HepG2 (cell line): ENCODE measurements around the gene EFNA3. TPM values are rescaled to one million over a fixed set of nuclear protein-coding genes. Genes with fewer than 3 reads are reported as not detected.

Source experiments
- GZF1 ChIP-seq: sonication (generic); formaldehyde crosslinking; IDR thresholded peaks from 2 replicates; pipeline ENCODE4 v1.5.1; 2020; ENCODE audit warnings: mild to moderate bottlenecking, missing genetic modification reagents
- MAZ ChIP-seq, 2 experiments: sonication (generic) in 1 of 2; formaldehyde crosslinking in 1 of 2; IDR thresholded peaks; 2 replicates each; pipeline versions ENCODE4 v1.5.0 to v1.6.1; 2012 to 2020; ENCODE audit warnings: low read depth in 2 of 2, mild to moderate bottlenecking in 2 of 2, borderline replicate concordance in 1 of 2, improper control_type of control experiment in 1 of 2, low read length in 1 of 2, missing genetic modification reagents in 1 of 2, moderate library complexity in 1 of 2
- MEIS2 ChIP-seq: sonication (generic); formaldehyde crosslinking; IDR thresholded peaks from 2 replicates; pipeline ENCODE4 v1.9.0; 2021; ENCODE audit warnings: mild to moderate bottlenecking, missing genetic modification reagents
- NFE2L2 ChIP-seq: fragments of 150-350 bp; IDR thresholded peaks from 2 replicates; pipeline ENCODE4 v1.6.1; 2014; ENCODE audit warnings: low read length
- PATZ1 ChIP-seq: sonication (generic); formaldehyde crosslinking; IDR thresholded peaks from 2 replicates; pipeline ENCODE4 v1.4.0; 2020; ENCODE audit warnings: missing genetic modification reagents
- RXRA ChIP-seq: sonication (generic); formaldehyde crosslinking; IDR thresholded peaks from 2 replicates; pipeline ENCODE4 v1.5.1; 2020; ENCODE audit warnings: missing genetic modification reagents
- SOX6 ChIP-seq, 2 experiments: fragments of 450-650 bp in 1 of 2; sonication (generic) in 1 of 2; formaldehyde crosslinking in 1 of 2; IDR thresholded peaks; 2 replicates each; pipeline versions ENCODE4 v1.4.0 to v1.6.1; 2017 to 2020; ENCODE audit warnings: antibody characterized with exemption in 1 of 2, mild to moderate bottlenecking in 1 of 2, missing genetic modification reagents in 1 of 2
- ZEB1 ChIP-seq: IDR thresholded peaks from 2 replicates; pipeline ENCODE4 v1.6.1; 2012; ENCODE audit warnings: mild to moderate bottlenecking, low read depth, inconsistent platforms; ENCODE audit not compliant: insufficient replicate concordance
- ZNF407 ChIP-seq: sonication (generic); formaldehyde crosslinking; IDR thresholded peaks from one replicate; pipeline ENCODE4 v1.5.1; 2020; ENCODE audit warnings: mild to moderate bottlenecking, missing genetic modification reagents; ENCODE audit errors: not compliant biosample characterization
- polyA plus RNA-seq, 8 experiments: library from polyadenylated mRNA; depleted of rRNA in 3 of 8; stranded (reverse) in 7 of 8; unstranded in 1 of 8; fragments of >200 nt; fragmentation: Illumina TruSeq in 4 of 8; extraction: Trizol in 4 of 8; gene quantifications; 2 replicates each; pipeline versions ENCODE4 v1.2.1 to v1.2.3, GENCODE V29; 2011 to 2016; ENCODE audit warnings: low read depth in 4 of 8, missing spikeins in 1 of 8, mixed read lengths in 1 of 8; ENCODE audit not compliant: insufficient read depth in 1 of 8
- total RNA-seq, 5 experiments: library from RNA; depleted of rRNA; stranded (reverse); fragments of >200 nt; fragmentation: Illumina TruSeq; extraction: Trizol; gene quantifications; 2 replicates each; pipeline ENCODE4 v1.2.3, GENCODE V29; 2016; ENCODE audit warnings: low read depth in 1 of 5
- TF ChIP-seq, protein P1 (sequence below): sonication (generic); formaldehyde crosslinking; IDR thresholded peaks from 2 replicates; pipeline ENCODE4 v1.5.1; 2020; ENCODE audit warnings: missing genetic modification reagents, mild to moderate bottlenecking, borderline replicate concordance
- TF ChIP-seq, protein P2 (sequence below), 2 experiments: sonication (generic) in 1 of 2; formaldehyde crosslinking in 1 of 2; IDR thresholded peaks; 2 replicates each; pipeline versions ENCODE4 v1.5.1 to v1.6.1; 2011 to 2020; ENCODE audit warnings: borderline replicate concordance in 1 of 2, low read depth in 1 of 2, low read length in 1 of 2, mild to moderate bottlenecking in 1 of 2, missing genetic modification reagents in 1 of 2, moderate library complexity in 1 of 2

The EFNA3 gene
- total and polyA plus RNA-seq, 2 of the 13 experiments (the other 11 are each of a cell fraction or from before 2014, with no cell fraction given) = 1.0 to 5.7 TPM

GRCh38 chr1:155048449-155049334, 29.9 kb upstream of the EFNA3 start (continued):
- TF ChIP-seq ZNF407 (CRISPR knock-in tag) (no peak), MAZ (IDR thresholded peaks at IDR 0.05; ENCODE audit: borderline replicate concordance, low read depth, low read length) (no peak), MAZ (CRISPR knock-in tag; IDR thresholded peaks at IDR 0.05; ENCODE audit: low read depth) (no peak), RXRA (CRISPR knock-in tag) (peak; percentile 36; the same call in 1 of the 2 replicates), PATZ1 (CRISPR knock-in tag) (no peak), NFE2L2 (no peak), GZF1 (CRISPR knock-in tag) (no peak), MEIS2 (CRISPR knock-in tag) (no peak), ZEB1 (no peak), SOX6 (IDR thresholded peaks at IDR 0.05) (no peak), SOX6 (CRISPR knock-in tag; IDR thresholded peaks at IDR 0.05) (peak; percentile 23; the same call in 1 of the 2 replicates)
- TF ChIP-seq, protein P1, sequence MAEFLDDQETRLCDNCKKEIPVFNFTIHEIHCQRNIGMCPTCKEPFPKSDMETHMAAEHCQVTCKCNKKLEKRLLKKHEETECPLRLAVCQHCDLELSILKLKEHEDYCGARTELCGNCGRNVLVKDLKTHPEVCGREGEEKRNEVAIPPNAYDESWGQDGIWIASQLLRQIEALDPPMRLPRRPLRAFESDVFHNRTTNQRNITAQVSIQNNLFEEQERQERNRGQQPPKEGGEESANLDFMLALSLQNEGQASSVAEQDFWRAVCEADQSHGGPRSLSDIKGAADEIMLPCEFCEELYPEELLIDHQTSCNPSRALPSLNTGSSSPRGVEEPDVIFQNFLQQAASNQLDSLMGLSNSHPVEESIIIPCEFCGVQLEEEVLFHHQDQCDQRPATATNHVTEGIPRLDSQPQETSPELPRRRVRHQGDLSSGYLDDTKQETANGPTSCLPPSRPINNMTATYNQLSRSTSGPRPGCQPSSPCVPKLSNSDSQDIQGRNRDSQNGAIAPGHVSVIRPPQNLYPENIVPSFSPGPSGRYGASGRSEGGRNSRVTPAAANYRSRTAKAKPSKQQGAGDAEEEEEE (CRISPR knock-in tag) = no peak
- TF ChIP-seq, protein P2, sequence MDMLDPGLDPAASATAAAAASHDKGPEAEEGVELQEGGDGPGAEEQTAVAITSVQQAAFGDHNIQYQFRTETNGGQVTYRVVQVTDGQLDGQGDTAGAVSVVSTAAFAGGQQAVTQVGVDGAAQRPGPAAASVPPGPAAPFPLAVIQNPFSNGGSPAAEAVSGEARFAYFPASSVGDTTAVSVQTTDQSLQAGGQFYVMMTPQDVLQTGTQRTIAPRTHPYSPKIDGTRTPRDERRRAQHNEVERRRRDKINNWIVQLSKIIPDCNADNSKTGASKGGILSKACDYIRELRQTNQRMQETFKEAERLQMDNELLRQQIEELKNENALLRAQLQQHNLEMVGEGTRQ (IDR thresholded peaks at IDR 0.05; ENCODE audit: low read depth, low read length) = no peak
- TF ChIP-seq, protein P2 (CRISPR knock-in tag; IDR thresholded peaks at IDR 0.05; ENCODE audit: borderline replicate concordance) = no peak
